Pulmonary artery endothelial cell (primary cell): ENCODE measurements around the gene SMIM41. TPM values are rescaled to one million over a fixed set of nuclear protein-coding genes. Genes with fewer than 3 reads are reported as not detected.
A peak's percentile ranks its signal among the peaks of the same experiment; 100 is the strongest.

Experiments used
- DNase-seq: peaks from one replicate; pipeline ENCODE4 v3.0.0-alpha.2; 2011; ENCODE audit warnings: low read depth, low spot score
- total RNA-seq: library from RNA; depleted of rRNA; stranded (reverse); fragments of >200 nt; gene quantifications from 2 replicates; pipeline ENCODE4 v1.2.3, GENCODE V29; 2014

The SMIM41 gene
- total RNA-seq: 0.07 and 0.21 TPM in 2 replicates

GRCh38 chr12:52079576-52080402 is at the start of gene SMIM41:
SMIM41 (plus strand) TSS chr12:52079704; CDS start chr12:52079780, 76 bp downstream.
- DNase-seq: no peak

DNA sequence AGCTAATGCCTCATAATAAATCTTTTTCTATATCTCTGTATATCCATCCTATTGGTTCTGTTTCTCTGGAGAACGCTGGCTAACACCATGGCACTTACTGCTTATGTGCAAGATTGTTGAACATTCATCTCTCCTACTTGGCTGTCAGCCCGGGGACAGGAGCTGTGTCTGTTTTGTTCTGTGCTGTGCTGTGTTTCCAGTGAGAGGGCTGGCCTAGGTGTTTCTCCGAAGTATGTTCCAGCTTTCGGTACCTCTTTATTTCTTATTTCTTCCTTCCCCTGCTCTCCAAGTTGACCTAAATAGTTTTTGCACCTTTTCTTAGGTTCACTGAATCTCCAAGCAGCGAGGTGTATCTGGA is 47.1 kb upstream of the SMIM41 start:
- DNase-seq: no peak

DNA sequence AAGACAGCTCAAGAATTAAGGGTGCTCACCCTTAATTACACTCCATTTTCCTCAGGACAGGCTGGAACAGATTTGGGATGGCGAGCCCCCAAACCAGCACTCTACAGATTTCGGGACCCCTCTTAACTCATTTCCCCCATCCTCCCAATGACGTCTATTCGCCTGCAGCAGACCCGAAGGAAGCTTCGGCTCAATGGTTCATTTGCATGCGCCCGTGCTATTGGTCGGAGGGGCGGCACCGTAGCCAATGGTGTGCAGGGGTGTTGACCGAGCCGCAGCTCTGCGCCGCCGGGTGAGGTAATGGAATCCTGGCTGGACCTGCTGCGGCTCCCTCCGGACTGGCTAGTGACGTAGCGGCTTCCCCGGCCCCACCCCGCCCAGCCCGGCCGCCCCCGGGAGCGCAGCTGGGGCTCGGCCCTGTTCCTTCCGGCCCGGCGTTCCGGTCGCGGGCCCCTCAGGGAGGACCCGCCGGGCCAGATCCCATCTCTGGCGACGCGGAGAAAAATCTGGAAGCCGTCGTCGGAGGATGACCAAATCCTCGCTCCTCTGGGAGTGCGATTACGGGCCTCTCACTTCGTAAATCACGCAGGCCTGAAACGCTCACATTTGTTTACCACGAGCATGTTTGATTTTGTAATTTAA is 46.6 kb upstream of the SMIM41 start:
- DNase-seq: peak; percentile 94

GRCh38 chr12:52033446-52034140 is 45.9 kb upstream of the SMIM41 start:
- DNase-seq: no peak

DNA sequence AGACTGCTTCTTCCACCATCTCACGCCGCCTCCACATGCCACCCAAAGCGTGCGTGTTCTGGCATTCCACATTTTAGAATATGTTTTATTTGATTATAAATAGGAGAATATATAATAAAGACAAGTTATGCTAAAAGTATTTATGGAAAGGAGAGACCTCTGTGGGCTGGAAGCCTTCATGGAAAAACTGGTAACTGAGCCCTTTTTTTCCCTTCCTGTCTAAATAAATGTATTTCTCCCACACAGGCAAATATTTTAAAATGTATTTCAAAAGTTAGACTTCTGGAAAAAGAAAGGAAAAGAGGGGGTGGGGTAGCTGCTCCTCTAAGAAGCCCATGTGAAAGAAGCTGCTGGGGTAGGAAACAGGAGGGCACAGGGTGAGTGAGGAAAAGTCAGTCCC is 44.3 kb upstream of the SMIM41 start:
- DNase-seq: no peak

GRCh38 chr12:52035926-52036325 is 43.6 kb upstream of the SMIM41 start:
- DNase-seq: no peak

DNA sequence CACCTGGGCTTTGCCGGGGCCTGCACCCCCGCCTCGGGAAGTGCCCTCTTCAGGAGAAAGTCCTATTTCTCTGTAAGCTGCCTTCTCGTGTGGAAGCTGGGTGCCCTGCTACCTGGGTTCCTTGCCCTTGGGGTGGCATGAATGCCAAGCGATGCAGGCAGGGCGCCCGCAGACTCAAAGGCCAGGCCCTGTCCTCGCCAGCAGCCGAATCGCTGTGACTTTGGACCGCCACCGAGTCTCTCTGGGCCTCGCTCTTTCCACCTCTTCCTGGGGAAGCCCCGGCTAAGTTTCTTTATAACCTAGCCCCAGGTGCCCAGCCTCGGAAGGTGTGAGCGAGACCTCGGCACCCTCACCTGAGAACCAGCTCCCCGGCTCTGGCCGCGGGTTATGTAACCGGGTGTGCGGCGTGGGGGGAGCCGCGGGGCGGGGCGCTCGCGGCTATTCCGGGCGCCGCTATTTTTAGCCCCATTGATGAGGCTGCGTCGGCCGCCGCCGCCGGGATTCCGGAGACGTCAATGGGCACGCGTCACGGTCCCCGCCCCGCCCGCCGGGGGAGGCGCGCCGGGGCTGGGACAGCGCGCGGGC is 42.8 kb upstream of the SMIM41 start:
- DNase-seq: no peak

DNA sequence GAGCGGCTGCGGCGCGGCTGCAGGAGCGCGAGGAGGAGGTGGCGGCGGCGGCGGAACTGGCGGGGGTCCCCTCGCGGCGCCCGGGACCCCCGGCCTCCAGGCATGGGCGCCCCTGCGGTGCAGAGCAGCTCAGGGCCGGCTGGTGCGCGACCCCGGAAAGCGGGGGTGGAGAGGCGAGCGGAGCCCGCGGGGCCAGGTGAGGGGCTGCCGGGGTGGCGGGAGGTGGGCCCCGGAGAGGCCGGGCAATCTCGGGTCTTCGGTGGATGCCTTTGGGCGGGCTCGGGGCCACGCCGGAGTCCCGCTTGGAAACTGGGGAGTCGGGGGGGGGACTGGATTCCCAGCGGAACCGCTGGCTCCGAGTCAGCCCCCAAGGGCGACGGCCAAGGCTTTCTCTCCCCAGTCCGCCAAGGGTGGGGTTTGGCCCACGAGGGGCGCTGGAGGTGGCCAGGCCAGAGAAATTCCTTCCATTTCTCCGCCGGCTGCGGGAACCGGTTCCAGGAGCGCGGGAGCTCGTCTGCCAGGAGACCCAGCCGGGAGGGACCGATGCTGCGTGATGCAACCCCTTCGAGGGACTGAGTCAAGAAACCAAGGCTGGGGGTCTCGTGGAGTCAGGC is 42.1 kb upstream of the SMIM41 start:
- DNase-seq: no peak

GRCh38 chr12:52038447-52038846 is 41.1 kb upstream of the SMIM41 start:
- DNase-seq: no peak

DNA sequence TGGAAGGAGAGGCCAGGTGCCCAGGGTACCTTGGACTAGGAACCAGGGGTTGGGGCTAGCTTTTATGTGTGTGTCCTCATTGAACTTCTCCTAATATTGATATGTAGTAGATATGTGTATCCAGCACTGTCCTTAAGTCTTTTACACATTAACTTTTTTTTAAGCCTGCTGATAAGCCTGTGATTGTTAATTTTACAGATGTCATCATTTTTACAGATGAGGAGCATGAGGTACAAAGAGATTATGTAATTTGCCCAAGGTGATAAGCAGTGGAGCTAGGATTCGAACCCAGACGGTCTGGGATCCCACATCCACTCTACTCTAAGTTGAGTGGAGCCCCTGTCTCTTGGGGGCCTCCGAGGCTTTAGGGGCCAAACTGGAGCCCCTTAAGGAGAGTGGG is 38.5 kb upstream of the SMIM41 start:
- no peak for DNase-seq

GRCh38 chr12:52041695-52042123 is 37.8 kb upstream of the SMIM41 start:
- DNase-seq: no peak

GRCh38 chr12:52042706-52043385 is 36.7 kb upstream of the SMIM41 start:
- DNase-seq: no peak

- DNase-seq: no peak
These were observed 35.9 kb upstream of the SMIM41 start for GRCh38 chr12:52043386-52044212.

DNA sequence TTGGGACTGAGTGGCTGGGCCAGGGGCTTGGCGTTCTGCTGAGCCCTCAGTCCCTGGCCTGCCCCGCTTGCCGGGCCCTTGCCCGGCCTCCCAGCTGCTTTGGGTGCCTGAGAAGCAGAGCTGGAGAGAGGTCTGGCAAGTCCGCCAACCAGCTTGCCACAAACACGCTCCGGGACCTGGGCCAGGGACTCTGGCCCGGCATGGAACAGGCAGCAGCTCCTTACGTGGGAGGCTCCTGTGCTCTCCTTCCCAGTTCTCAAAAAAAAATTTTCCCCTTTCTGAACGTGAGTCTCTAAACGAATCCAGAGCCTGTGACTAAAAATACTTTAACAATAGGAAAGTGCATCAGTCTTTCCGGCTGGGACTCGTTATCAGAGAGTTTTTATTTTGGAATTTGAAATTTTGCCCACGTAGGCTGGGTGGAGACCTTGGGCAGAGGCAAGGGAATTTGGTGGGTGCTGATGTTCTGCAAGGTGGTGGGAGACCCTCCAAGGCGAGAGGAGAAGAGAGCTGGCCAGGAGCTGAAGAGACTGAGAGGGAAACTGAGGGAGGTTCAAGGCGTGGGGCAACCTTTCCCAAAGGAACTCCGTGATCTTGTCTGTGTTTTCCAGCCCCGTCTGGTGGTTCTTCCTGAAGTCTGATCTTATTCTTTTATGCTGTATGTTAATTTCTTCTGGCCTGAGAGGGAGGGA is 35.1 kb upstream of the SMIM41 start:
- peak; percentile 53 for DNase-seq

- DNase-seq: no peak
These were observed 33.7 kb upstream of the SMIM41 start for GRCh38 chr12:52045794-52046199.

DNA sequence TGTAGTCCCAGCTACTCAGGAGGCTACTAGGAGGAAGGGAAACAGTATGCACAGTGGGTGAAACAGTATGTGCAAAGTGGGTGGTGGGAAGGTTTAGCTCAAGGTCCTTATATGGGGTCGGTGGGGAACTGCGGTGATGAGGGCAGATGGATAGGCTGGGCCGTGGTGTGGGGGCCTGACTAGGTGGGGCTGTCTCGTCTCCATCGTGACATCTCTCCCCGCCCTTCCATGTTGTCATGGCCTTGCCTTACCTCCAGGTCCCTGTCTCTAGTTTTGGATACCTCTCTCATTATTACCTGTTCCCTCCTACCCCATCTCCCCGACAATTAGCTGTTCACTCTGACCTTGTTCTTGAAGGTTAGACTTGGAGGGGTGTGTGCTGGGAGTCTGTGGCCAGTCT is 32.6 kb upstream of the SMIM41 start:
- DNase-seq: no peak

GRCh38 chr12:52049286-52049685 is 30.2 kb upstream of the SMIM41 start:
- no peak for DNase-seq

DNA sequence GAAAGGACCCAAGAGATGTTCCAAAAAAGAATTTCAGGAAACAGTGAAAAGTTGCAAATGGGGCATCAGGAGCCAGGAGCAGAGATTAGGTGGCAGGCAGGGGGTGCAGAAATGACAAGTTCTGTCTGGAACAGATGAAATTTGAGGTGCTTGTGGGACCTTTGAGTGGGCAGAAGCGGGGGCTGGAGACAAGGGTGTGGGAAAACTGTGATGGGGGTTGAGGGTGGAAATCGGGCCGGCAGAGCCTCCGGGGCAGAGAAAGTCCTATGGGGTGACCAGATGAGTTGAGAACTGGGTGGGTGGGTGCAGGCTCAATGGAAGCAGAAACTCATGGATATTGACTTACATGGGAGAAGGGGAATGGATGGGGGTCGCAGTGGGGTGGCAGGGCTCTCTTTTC is 29.8 kb upstream of the SMIM41 start:
- no peak for DNase-seq

DNA sequence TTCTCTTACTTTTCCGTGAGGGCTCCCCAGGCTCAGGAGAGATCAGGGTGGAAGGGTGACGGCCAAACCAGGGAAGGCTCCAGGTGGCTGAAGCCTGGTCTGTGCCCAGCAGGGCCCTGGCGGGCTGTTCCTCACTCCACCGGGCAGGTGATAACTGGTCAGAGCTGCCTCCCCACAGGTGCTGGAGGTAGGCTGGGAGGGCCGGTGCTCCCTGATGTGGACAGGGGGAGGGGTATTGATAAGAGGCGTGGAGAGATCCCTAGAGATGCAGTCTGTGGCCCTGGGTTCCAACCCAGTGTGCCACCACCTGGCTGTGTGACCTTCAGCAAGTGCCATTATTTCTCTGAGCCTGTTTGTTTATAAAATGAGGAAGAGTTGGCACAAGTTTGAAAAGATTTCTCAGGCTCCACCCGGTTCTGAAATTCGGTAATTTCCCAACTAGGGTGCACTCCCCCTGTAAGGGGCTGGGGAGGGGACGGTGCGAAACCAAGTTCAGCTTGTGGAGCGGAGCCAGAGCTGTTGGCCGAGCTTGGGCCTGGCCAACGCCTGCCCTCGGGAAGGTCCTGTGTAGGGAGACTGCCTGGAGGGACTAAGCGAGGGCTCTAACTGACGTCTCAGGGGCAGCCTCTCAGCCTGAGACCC is 29.3 kb upstream of the SMIM41 start:
- no peak for DNase-seq
